Kidney (tissue), 14 donors: ENCODE data around the gene ECE1. TPM values are rescaled to one million over a fixed set of nuclear protein-coding genes. Genes with fewer than 3 reads are reported as not detected.
"Not testable (repeated sequence)": the region's sequence is repeated elsewhere in the genome, so short reads cannot be mapped to it uniquely, and the experiment has no call there.

Experiments
- DNase-seq, 5 donors: peaks; one replicate each; pipeline ENCODE4 v3.0.0-alpha.2; 2013 to 2020
- FAIRE-seq: peaks from 2 replicates; lab custom pipeline; 2012; peaks lifted over from hg19 to GRCh38; lab: Jason Lieb, UNC
- H3K27ac ChIP-seq, 2 donors: one replicate each; pipeline ENCODE4 v1.7.0; 2013; ENCODE audit warnings: low read depth in 2 of 2, low read length in 2 of 2, inconsistent platforms in 1 of 2
- H3K27me3 ChIP-seq: one replicate; pipeline ENCODE4 v1.7.1; 2013; ENCODE audit warnings: low read length, inconsistent platforms; ENCODE audit not compliant: control insufficient read depth, insufficient read depth
- H3K36me3 ChIP-seq, 3 donors: one replicate each; pipeline versions ENCODE4 v1.7.0 to v1.7.1; 2013; ENCODE audit warnings: low read length in 3 of 3, control low read depth in 1 of 3, inconsistent platforms in 1 of 3; ENCODE audit not compliant: insufficient read depth in 3 of 3, control insufficient read depth in 2 of 3
- H3K4me1 ChIP-seq, 3 donors: one replicate each; pipeline versions ENCODE4 v1.7.0 to v1.7.1; 2013; ENCODE audit warnings: low read length in 3 of 3, inconsistent platforms in 1 of 3, low read depth in 1 of 3; ENCODE audit not compliant: control insufficient read depth in 2 of 3, insufficient read depth in 2 of 3
- H3K4me3 ChIP-seq, 3 donors: one replicate each; pipeline versions ENCODE4 v1.7.0 to v1.8.1; 2013; ENCODE audit warnings: low read length in 3 of 3, control low read depth in 1 of 3, inconsistent platforms in 1 of 3
- H3K9ac ChIP-seq, 3 donors: one replicate each; pipeline versions ENCODE4 v1.7.0 to v1.7.1; 2013; ENCODE audit warnings: low read length in 3 of 3, control low read depth in 1 of 3, inconsistent platforms in 1 of 3
- H3K9me3 ChIP-seq, 3 donors: one replicate each; pipeline versions ENCODE4 v1.7.0 to v1.7.1; 2013; ENCODE audit warnings: low read length in 3 of 3, control low read depth in 1 of 3, inconsistent platforms in 1 of 3; ENCODE audit not compliant: control insufficient read depth in 2 of 3, insufficient read depth in 1 of 3
- CTCF ChIP-seq: IDR thresholded peaks from 3 replicates; pipeline ENCODE4 v1.5.1; 2012; ENCODE audit warnings: mild to moderate bottlenecking, moderate library complexity, borderline replicate concordance; ENCODE audit not compliant: insufficient read depth; ENCODE audit errors: extremely low read depth
- intact Hi-C: fragments of 100-400 bp; cut with DNase I; formaldehyde crosslinking; loops from one replicate; pipeline ENCODE4 v1.11.1; 2022
- polyA plus RNA-seq: library from polyadenylated mRNA; stranded (reverse); fragments of 350-450 nt; fragmentation: Illumina TruSeq; extraction: RNeasy Lipid Tissue Mini Kit (QIAGEN cat#74804); gene quantifications from one replicate; pipeline ENCODE4 v1.2.3, GENCODE V29; 2014; ENCODE audit warnings: low read depth, low replicate concordance; ENCODE audit not compliant: insufficient read depth
- total RNA-seq: library from RNA; stranded (reverse); fragmentation: NEBNext Ultra II Directional; extraction: Animal tissue kit (Norgen Biotek cat#: 25700); gene quantifications from one replicate; pipeline ENCODE4 v1.2.1, GENCODE V29; 2021
- donor health status: control.
- donor health status: control.
- donor health status: control.
- donor health status: control.
- donor health status: control.
- donor health status: DM: yes; HTN: yes; CAD: no.
- donor health status: Normal renal cell carcinoma (clear cell type).

Gene ECE1
- total and polyA plus RNA-seq, 2 donors from 2014 or later = 30.8 to 128 TPM

DNA sequence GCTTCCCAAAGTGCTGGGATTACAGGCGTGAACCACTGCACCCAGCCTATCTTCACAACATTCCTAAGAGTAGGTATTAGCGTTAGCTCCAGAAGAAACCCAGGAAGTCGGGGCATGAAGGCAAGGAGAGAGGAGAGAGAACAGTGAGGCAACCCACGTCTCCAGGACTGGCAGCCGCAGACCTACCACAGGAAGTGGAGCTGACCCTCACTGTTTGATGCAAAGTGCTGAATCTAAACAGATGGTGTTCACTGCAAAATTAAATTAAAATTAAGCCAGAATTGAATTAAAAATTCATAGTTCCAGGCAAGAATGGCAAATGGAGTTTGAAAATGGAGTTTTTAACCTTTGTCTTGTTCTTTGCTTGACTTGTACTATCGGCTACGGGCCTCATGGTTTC, 6.7 kb downstream of the ECE1 start:
- H3K27me3 ChIP-seq = no peaks in the 10 kb centered on the region
- FAIRE-seq (no peak), DNase-seq (no peak)
- H3K9me3 ChIP-seq = no peaks in the 10 kb centered on the region
- H3K27ac ChIP-seq = no peak overlapping the region
- no peak overlapping the region for H3K9ac ChIP-seq
- TF ChIP-seq CTCF = no peak
- no peak overlapping the region for H3K4me3 ChIP-seq
- peaks cover 0 to 17% (median 0%) of the 10 kb centered on the region in 3 donors for H3K4me1 ChIP-seq
- peaks cover 0 to 2% (median 0%) of the 10 kb centered on the region in 3 donors for H3K36me3 ChIP-seq
- intact Hi-C loops = no loop called here

GRCh38 chr1:21282020-21282419, 8.2 kb downstream of the ECE1 start:
- FAIRE-seq, H3K9me3 ChIP-seq, H3K9ac ChIP-seq, H3K4me3 ChIP-seq, DNase-seq, intact Hi-C loops, H3K27ac ChIP-seq, H3K27me3 ChIP-seq, H3K36me3 ChIP-seq: not testable (repeated sequence)
- peaks cover 0 to 21% (median 0%) of the 10 kb centered on the region in 3 donors for H3K4me1 ChIP-seq

GRCh38 chr1:21280482-21280881, 9.8 kb downstream of the ECE1 start:
- Histone ChIP-seq H3K27ac (peak overlapping the region; percentile 79 to 82), H3K27me3 (no peaks in the 10 kb centered on the region), H3K9me3 (no peaks in the 10 kb centered on the region), H3K36me3 (no peaks in the 10 kb centered on the region), H3K9ac (no peak overlapping the region), H3K4me1 (peaks cover 0 to 21% (median 0%) of the 10 kb centered on the region in 3 donors), H3K4me3 (no peak overlapping the region)
- FAIRE-seq (no peak), DNase-seq (no peak)
- TF ChIP-seq CTCF = no peak
- intact Hi-C loops = no loop called here

DNA sequence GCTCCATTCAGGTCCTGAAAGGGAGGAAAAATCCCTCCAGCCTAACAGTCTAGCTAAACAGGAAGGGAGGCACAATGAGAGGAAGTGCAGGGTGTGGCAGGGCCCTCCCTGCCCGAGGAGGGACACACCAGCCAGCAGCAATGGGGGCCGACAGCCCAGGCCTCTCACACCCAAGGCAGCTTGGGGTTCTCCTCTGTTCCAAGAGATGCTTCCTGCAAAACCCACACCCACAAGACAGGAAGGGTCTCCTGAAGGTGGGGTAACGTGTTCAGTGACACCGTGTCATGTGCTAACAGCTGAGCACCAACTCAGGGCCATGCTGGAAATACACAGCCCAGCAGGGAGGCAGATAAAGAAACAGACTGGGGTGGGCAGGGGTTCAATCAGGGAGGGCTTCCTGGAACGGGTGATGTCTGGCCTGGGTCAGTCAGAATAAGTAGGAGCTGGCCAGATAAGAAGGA, 10.2 kb downstream of the ECE1 start:
- Histone ChIP-seq H3K4me3 (no peak overlapping the region), H3K9ac (peak overlapping the region in 1 of 3 donors; percentile 15)
- no peak for FAIRE-seq

More for the DNA sequence above, 10.2 kb downstream of the ECE1 start:
- intact Hi-C loops = no loop called here
- TF ChIP-seq CTCF = no peak
- Histone ChIP-seq H3K9me3 (no peaks in the 10 kb centered on the region), H3K36me3 (no peaks in the 10 kb centered on the region), H3K27me3 (no peaks in the 10 kb centered on the region), H3K4me1 (peaks cover 0 to 21% (median 0%) of the 10 kb centered on the region in 3 donors), H3K27ac (peak overlapping the region; percentile 79 to 82)
- peak in 1 of 5 donors; percentile 51 for DNase-seq
